ENCODE data around the gene PPME1. TPM values are rescaled to one million over a fixed set of nuclear protein-coding genes. Genes with fewer than 3 reads are reported as not detected.

The PPME1 gene
- total RNA-seq, 1 experiment from 2014 or later: 99.4 TPM

- Histone ChIP-seq H3K4me1 (ENCODE audit: control insufficient read depth, insufficient read depth, low read length) (no peaks in the 10 kb centered on the region), H3K27me3 (ENCODE audit: control insufficient read depth, insufficient read depth, low read length) (peaks cover 7% of the 10 kb centered on the region; the same call in 1 of the 2 replicates), H3K36me3 (ENCODE audit: control insufficient read depth, insufficient read depth, low read length) (no peaks in the 10 kb centered on the region), H3K27ac (ENCODE audit: low read length) (no peak overlapping the region), H3K9me3 (ENCODE audit: control insufficient read depth, insufficient read depth, low read depth, low read length) (no peaks in the 10 kb centered on the region), H3K4me3 (ENCODE audit: low read depth in 2 of 2, low read length in 2 of 2) (no peak overlapping the region)
- CTCF ChIA-PET: no interaction called here
- ATAC-seq (no peak), DNase-seq (ENCODE audit: low read depth, low spot score) (no peak)
- BruUV-seq (replicated peaks): no TSS peak
- intact Hi-C loops (cut with micrococcal nuclease; ENCODE audit: unreplicated experiment): no loop called here
- in situ Hi-C loops (cut with HindIII; ENCODE audit: low pct_unique_long_range_greater_than_20kb, low sequenced_read_pairs): no loop called here
- TF ChIP-seq TCF7L2 (IDR thresholded peaks at IDR 0.05; ENCODE audit: low read depth, low read length) (no peak), CTCF (IDR thresholded peaks at IDR 0.05) (no peak), POLR2AphosphoS5 (IDR thresholded peaks at IDR 0.05; ENCODE audit: low read depth, low read length) (no peak), SIN3A (IDR thresholded peaks at IDR 0.05; ENCODE audit: borderline replicate concordance, insufficient read depth, low read depth, low read length) (no peak)
- TF ChIP-seq, protein P1, sequence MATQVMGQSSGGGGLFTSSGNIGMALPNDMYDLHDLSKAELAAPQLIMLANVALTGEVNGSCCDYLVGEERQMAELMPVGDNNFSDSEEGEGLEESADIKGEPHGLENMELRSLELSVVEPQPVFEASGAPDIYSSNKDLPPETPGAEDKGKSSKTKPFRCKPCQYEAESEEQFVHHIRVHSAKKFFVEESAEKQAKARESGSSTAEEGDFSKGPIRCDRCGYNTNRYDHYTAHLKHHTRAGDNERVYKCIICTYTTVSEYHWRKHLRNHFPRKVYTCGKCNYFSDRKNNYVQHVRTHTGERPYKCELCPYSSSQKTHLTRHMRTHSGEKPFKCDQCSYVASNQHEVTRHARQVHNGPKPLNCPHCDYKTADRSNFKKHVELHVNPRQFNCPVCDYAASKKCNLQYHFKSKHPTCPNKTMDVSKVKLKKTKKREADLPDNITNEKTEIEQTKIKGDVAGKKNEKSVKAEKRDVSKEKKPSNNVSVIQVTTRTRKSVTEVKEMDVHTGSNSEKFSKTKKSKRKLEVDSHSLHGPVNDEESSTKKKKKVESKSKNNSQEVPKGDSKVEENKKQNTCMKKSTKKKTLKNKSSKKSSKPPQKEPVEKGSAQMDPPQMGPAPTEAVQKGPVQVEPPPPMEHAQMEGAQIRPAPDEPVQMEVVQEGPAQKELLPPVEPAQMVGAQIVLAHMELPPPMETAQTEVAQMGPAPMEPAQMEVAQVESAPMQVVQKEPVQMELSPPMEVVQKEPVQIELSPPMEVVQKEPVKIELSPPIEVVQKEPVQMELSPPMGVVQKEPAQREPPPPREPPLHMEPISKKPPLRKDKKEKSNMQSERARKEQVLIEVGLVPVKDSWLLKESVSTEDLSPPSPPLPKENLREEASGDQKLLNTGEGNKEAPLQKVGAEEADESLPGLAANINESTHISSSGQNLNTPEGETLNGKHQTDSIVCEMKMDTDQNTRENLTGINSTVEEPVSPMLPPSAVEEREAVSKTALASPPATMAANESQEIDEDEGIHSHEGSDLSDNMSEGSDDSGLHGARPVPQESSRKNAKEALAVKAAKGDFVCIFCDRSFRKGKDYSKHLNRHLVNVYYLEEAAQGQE (IDR thresholded peaks at IDR 0.05; ENCODE audit: insufficient read depth in 1 of 2, low read depth in 2 of 2, low read length in 1 of 2): no peak
- POLR2A ChIA-PET: no interaction called here
These were observed 97.4 kb downstream of the PPME1 start for GRCh38 chr11:74268456-74268855.

DNA sequence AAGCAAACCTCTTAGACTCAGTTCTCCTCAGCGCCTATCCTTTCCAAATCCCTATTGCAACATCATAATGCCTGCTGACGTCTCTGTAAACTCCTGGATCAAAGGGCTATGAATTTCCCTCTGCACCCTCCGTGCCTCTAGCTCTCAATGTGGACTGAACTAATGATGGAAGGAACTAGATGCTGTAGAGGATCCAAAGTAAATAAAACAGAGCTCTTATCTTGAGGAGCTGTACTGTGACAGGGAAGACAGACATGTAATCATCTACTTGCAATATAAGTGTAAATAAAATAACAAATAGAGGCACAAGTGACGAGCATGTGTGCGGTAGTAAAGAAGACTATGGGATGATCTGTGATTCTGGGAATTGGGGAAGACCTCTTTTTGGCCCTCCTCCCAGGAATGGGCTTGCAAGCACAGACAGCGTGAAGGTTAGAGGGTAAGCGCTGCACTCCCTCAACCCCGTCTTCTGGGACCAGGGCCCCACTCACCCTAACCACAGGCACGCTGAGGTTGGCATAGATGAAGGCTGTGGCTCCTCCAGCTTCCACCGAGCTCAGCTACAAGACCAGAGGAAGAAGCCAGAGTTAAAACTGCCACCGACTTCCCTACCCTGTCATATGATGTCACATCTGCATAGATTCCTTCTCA, 98.2 kb downstream of the PPME1 start:
- no peaks in the 10 kb centered on the region for H3K9me3 ChIP-seq (ENCODE audit: control insufficient read depth, insufficient read depth, low read depth, low read length)
- in situ Hi-C loops (cut with HindIII; ENCODE audit: low pct_unique_long_range_greater_than_20kb, low sequenced_read_pairs) (no loop called here), intact Hi-C loops (cut with micrococcal nuclease; ENCODE audit: unreplicated experiment) (no loop called here)
- no peak for TF ChIP-seq SIN3A (IDR thresholded peaks at IDR 0.05; ENCODE audit: borderline replicate concordance, insufficient read depth, low read depth, low read length)
- TF ChIP-seq CTCF (IDR thresholded peaks at IDR 0.05): no peak
- TF ChIP-seq TCF7L2 (IDR thresholded peaks at IDR 0.05; ENCODE audit: low read depth, low read length): no peak
- TF ChIP-seq, protein P1 (IDR thresholded peaks at IDR 0.05; ENCODE audit: insufficient read depth in 1 of 2, low read depth in 2 of 2, low read length in 1 of 2): no peak
- no peak for TF ChIP-seq POLR2AphosphoS5 (IDR thresholded peaks at IDR 0.05; ENCODE audit: low read depth, low read length)
- BruUV-seq (replicated peaks): no TSS peak
- CTCF ChIA-PET: no interaction called here
- no peak overlapping the region for H3K27ac ChIP-seq (ENCODE audit: low read length)
- no peak for ATAC-seq
- no peak for DNase-seq (ENCODE audit: low read depth, low spot score)
- no peaks in the 10 kb centered on the region for H3K4me1 ChIP-seq (ENCODE audit: control insufficient read depth, insufficient read depth, low read length)
- H3K4me3 ChIP-seq (ENCODE audit: low read depth in 2 of 2, low read length in 2 of 2): no peak overlapping the region
- H3K36me3 ChIP-seq (ENCODE audit: control insufficient read depth, insufficient read depth, low read length): no peaks in the 10 kb centered on the region
- peaks cover 7% of the 10 kb centered on the region; the same call in 1 of the 2 replicates for H3K27me3 ChIP-seq (ENCODE audit: control insufficient read depth, insufficient read depth, low read length)
- POLR2A ChIA-PET: no interaction called here
